IPS-11a (cell line): ENCODE data around the gene SIN3A.
"Not testable (repeated sequence)": the region's sequence is repeated elsewhere in the genome, so short reads cannot be mapped to it uniquely, and the experiment has no call there.

ENCODE experiments used
- H3K4me3 ChIP-seq: one replicate; pipeline ENCODE4 v1.5.1; 2013; ENCODE audit warnings: low read depth, low read length, control low read depth

Gene SIN3A

GRCh38 chr15:75338661-75339240, 112.7 kb downstream of the SIN3A start:
- H3K4me3 ChIP-seq = no peak overlapping the region

- peak within 1 kb of the TSS; percentile 79 for H3K4me3 ChIP-seq
These were observed 115.7 kb downstream of the SIN3A start, which contains the start of gene COMMD4 for GRCh38 chr15:75335705-75336355. Gene COMMD4 (plus strand): TSS chr15:75336063. CDS start chr15:75336090, 27 bp downstream.

DNA sequence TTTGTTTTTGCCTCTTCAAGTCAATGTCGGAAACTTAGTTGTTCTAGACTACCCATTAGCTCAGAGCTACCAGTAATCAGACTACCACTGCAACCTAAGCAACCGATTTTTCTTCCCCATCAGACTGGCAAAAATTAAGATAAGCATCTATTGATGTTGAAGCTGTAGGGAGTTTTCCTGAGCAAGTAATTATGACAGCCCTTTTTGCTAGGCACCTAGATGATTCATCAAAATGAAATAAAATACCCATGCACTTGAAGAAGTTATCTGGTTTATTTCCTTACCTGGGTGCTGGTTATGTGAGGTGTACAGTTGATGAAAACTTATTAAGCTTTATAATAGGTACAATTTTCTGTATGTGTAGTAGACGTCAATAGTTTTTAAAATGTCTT, 116.2 kb downstream of the SIN3A start:
- H3K4me3 ChIP-seq = peak overlapping the region; percentile 79

DNA sequence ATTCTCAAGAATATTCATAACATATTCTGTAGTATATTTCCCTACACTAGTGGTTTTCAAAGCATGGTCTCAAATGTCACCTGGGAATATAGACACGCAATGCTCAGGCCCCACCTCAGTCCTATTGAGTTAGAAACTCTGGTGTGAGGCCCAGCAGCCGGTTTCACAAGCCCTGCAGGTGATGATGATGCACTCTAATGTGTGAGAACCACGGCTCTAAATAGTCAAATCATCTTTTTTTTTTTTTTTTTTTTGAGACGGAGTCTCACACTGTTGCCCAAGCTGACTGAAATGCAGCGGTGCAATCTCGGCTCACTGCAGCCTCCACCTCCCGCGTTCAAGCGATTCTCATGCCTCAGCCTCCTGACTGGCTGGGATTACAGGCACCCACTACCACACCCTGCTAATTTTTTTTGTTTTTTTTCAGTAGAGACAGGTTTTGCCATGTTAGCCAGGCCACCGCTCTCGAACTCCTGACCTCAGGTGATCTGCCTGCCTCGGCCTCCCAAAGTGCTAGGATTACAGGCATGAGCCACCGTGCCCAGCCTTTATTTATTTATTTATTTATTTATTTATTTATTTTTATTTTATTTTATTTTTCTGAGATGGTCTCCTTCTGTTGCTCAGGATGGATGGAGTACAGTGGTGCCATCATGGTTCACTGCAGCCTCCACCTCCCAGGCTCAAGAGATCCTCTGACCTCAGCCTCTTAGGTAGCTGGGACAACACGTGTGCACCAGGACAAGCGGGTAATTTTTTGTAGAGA, 117.7 kb downstream of the SIN3A start:
- not testable (repeated sequence) for H3K4me3 ChIP-seq

DNA sequence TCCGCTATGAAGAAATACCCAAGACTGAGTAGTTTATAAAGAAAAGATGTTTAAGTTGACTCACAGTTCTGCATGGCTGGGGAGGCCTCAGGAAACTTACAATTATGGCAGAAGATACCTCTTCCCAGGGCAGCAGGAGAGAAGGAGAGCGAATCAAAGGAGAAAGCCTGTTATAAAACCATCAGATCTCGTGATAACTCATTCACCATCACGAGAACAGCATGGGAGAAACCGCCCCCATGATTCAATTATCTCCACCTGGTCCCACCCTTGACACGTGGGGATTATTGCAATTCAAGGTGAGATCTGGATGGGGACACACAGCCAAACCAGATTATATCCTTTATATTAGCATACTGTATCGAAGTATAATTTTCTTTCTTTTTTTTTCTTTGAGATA, 119.4 kb downstream of the SIN3A start:
- not testable (repeated sequence) for H3K4me3 ChIP-seq

GRCh38 chr15:75329571-75329970, 121.9 kb downstream of the SIN3A start:
- no peak overlapping the region for H3K4me3 ChIP-seq

GRCh38 chr15:75328493-75329314, 122.8 kb downstream of the SIN3A start:
- H3K4me3 ChIP-seq = no peak overlapping the region

DNA sequence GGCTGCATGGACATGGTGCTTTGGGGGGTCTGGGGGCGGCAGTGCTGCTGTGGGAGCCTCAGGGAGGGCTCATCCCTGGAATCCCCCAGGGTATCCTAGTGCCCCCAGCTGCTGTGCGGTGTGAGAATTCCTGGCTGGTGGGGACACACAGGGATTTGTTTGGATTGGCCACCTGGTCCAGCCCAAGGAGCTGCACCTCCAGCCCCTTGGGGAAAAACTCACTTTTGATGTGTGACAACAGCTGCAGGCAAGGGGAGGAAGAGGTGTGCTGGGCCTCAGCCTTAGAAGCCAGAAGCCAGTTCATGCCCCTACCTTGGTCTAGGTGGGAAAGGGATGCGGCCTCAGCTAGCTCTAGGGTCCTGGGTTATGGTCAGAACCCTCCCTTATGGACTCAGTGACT, 124.0 kb downstream of the SIN3A start:
- H3K4me3 ChIP-seq = no peak overlapping the region

GRCh38 chr15:75327005-75327404, 124.5 kb downstream of the SIN3A start:
- H3K4me3 ChIP-seq = no peak overlapping the region

DNA sequence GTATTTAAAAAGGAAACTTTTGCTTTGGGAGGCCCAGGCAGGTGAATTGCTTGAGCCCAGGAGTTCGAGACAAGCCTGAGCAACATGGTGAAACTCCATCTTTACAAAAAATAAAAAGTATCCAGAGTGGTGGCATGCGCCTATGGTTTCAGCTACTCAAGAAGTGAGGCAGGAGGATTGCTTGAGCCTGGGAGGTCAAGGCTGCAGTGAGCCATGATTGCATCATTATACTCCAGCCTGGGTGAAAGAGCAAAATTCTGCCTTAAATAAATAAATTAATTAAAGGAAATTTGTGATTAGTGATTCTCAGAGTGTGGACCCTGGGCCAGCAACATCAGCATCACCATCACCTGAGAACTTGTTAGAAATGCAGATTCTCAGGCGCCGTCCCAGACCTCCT, 125.6 kb downstream of the SIN3A start:
- H3K4me3 ChIP-seq = no peak overlapping the region

DNA sequence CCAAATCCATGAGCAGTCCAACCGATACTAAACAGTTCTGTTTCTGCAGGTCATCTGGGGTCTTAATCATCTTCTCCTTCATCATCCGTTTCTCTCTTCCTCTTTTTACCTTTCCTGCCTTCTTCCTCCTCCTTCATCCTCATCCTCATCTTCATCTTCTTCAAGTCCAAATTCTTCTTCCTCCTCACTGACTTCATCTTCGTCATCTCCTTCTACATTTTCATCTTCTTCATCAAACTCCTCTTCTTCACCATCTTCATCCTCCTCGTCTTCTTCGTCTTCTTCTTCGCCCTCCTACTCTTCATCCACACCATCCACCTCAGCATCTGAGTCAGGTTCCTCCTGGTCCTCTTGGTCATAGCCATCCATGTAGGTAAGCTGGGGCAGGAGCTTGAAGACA, 129.8 kb downstream of the SIN3A start:
- H3K4me3 ChIP-seq = no peak overlapping the region
